HG02852 (cell line): ENCODE data around the gene FAM3D.
"Not testable (repeated sequence)": the region's sequence is repeated elsewhere in the genome, so short reads cannot be mapped to it uniquely, and the experiment has no call there.

Source experiments
- ATAC-seq: cut with Tn5 transposase; IDR thresholded peaks from one replicate; pipeline ENCODE4 v1.9.1; 2021; ENCODE audit warnings: mild to moderate bottlenecking, moderate library complexity; ENCODE audit not compliant: unreplicated experiment

The FAM3D gene, protein sequence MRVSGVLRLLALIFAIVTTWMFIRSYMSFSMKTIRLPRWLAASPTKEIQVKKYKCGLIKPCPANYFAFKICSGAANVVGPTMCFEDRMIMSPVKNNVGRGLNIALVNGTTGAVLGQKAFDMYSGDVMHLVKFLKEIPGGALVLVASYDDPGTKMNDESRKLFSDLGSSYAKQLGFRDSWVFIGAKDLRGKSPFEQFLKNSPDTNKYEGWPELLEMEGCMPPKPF

DNA sequence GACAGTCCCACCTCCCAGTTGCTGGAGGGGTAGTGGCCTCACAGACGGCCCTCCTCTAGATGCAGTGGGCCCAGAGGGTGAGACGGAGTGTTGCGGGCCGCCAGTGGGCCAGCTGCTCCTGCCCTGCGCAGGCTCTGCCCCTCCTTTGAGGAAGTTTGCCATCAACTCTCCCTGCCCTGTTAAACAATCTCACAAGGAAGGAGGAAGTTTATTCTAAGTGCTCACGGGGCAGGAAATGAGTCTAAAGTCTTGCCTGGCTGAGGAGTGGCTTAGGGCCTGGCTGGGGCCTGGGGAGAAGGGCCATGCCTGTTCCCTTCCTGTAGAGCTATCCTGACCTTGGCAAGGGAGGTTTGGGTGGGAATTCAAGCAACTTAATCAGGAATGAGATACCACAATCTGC lies at the start of gene FAM3D:
TSS of gene FAM3D (minus strand) at position 92 of the 400 bp plus-strand sequence. CDS start 11,211 bp downstream, outside the sequence.
- no peak for ATAC-seq

DNA sequence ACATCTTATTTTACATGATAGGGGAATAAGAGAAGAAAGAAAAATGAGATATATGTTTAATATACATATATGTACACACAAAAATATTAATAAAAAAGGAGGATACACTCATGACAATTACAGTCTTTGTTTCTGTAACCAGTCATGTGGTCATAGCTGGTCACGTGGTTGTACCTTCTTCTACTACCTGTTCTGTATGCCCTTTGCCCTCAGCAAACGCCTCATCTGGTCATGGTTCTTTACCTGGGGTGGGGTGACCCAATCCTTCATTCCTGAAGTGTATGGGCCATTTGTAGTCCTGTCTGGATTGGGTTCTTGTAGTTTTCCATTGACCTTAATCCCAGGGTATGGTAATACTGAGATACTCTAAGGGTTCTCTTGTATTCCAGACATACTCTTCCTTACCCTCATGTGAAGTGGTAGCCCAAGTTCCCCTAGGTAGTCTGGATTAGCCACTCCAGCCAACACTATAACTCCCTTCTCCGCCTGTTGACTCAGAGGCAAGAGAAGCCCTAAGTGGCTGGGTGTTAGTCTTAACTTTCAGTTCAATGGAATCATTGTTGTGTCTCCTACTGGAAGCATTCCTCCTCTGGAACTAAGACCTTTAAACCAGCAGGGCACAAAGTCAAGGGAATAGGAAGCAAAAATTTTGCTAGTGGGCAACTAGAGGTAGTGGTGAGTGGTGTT lies 47.3 kb upstream of the FAM3D start:
- no peak for ATAC-seq

DNA sequence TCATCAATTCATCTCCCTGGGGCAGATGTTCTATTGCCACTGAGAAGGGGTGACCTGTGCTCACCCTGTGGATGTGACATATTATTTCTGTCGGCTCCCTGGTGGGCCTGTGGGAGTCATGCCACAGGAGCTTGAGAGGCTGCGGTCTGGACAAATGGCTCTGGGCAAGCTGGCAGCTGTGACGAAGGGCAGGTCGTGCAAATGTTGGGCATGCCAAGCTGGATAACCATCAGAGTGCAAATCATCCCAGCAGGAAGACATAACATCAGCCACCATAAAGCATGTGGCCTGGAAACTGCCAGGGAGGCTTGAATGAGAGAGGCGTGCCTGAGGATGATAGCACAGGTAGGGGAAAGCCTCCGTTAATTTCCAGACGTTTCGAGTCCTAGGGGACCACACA lies 45.3 kb upstream of the FAM3D start:
- no peak for ATAC-seq

DNA sequence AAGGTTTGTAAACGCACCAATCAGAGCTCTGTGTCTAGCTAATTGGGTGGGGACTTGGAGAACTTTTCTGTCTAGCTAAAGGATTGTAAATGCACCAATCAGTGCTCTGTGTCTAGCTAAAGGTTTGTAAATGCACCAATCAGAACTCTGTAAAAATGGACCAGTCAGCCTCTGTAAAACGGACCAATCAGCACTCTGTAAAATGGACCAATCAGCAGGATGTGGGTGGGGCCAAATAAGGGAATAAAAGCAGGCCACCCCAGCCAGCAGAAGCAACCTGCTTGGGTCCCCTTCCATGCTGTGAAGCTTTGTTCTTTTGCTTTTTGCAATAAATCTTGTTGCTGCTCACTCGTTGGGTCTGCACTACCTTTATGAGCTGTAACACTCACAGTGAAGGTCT lies 42.4 kb upstream of the FAM3D start:
- ATAC-seq, result not testable (repeated sequence)

DNA sequence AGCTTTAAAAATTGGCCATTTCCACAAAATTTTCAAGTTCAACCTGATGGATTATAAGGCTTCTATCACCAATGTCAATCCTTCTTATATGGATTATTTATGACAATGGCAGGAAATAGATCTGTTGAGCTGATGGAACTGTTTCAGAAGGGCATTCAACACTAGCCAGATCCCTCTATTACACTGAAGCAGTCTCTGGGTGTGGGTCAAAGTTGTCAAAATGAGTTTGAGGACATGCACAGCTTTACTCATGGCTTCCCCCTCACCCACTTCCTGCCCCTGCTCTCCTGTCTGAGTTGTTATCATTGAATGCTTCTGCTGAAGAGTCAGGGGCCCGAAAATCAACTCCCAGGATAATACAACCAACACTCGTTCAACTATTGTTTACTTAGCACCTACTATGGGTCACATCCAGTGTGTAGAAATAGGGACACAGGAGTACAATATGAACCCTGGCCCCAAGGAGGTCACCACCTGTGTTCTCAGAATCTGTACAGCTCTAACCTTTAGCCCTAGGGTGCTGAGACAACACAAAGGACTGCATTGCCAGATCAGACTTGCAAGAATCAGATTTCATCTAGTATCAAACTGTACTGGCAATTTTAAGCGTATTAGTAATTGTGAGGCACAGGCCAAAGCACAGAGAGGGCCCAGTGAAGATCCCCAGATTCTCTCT lies 41.7 kb upstream of the FAM3D start:
- no peak for ATAC-seq

DNA sequence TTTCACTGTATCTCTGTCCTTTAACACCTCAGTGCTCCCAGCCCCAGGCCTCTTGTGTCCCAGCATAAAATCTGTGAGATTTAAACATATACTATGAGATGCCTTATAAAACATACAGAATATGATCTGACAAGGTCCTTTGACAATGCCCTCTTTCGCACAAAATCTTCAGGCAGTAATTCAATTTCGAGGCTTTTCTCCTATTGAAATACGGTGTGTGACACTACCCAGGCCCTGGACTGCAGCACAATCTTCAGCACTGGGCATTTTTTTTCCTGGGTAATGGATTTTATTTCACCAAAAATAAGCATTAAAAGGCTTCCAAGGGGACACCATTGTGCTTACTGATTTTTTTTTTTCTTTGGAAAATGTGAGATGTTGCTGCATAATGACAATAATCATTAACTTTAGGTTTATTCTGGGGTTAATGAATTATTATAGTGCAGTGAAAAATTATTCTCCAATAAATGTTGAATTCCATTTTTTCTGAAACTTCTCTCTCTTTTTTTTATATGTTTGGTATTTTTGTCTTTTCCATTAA lies 40.9 kb upstream of the FAM3D start:
- no peak for ATAC-seq

DNA sequence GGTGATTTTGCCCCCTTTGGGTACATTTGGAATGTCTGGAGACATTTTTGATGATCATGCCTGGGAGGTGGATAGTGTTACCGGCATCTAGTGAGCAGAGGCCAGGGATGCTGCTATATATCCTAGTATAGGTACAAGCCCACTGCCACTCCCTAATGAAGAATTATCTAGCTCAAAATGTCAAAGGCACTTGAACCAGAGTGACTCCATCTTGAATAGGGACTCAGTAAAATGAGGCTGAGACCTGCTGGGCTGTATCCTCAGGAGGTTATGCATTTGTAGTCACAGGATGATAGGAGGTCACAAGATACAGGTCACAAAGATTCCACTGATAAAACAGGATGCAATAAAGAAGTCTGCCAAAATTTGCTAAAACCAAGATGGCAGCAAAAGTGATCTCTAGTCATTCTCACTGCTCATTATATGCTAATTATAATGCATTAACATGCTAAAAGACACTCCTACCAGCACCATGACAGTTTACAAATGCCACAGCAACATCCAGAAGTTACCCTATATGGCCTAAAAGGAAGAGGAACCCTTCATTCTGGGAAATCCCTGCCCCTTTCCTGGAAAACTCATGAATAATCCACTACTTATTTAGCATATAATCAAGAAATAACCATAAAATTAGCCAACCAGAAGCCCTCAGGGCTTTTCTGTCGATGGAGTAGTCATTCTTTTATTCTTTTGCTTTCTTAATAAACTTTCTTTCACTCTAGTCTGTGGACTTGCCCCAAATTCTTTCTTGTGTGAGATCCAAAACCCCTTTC lies 40.0 kb upstream of the FAM3D start:
- ATAC-seq, result no peak

DNA sequence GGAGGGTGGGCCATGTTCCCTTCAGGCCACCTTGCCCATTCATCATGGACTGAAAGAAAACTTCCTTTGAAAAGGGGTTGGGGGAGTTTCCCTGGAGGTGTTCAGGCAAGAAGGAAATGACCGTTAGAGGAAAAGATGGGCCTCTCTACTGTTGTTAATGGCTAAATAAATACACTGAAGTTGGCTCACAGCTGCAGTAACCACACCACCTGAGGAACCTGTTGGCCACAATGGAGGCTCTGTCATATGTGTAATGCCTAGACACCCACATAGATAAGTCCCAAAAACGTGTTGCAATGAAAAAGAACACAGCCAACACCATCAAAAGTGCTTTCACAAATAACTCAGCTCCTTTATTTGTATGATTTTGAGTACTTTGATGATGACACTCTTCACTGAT lies 38.2 kb upstream of the FAM3D start:
- ATAC-seq, result peak; percentile 64

DNA sequence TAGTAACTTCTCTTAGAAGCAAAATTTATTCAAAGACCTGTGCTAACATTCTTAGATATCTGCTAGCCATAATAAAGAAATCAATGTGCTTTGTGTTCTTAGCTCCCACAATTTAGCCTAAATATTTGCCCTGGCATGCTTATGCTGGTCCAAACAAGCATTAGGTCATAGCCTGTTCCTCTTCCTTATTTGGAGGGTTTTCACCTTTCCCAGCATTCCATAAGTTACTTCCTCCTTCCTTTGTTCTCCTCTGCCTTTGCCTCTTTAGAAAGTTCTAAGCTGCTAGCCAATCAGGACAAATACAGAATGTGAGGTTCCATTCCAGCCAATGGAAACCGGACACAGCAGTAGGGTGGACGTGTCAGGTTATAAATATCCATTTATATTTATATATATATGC lies 37.7 kb upstream of the FAM3D start:
- not testable (repeated sequence) for ATAC-seq

DNA sequence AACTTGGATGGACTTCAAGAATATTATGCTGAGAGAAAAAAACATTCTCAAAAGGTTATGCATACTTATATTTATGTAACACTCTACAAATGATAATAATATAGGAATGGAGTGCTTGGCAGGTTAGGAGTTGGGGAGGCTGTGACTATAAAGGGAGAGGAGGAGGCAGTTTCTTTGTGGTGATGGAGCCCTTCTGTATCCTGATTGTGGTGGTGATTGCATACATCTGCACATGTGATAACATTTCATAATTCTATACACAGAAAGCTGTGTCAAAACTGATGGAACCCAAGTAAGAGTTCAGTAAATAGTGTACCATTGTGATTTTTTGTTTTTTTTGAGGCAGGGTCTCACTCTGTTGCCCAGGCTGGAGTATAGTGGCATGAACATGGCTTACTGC lies 31.7 kb upstream of the FAM3D start:
- no peak for ATAC-seq

DNA sequence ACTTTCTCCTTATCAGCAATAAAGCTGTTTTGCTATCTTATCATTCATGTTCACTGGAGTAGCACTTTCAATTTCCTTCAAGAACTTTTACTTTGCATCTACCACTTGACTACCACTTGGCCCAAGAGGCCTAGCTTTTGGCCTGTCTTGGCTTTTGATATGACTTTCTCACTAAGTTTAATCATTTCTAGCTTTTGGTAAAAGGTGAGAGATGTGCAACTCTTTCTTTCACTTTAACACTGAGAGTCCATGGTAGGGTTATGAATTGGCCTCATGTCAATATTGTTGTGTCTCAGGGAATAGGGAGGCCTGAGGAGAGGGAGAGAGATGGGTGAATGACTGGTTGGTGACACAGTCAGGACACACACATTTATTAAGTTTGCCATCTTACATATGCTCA lies 31.0 kb upstream of the FAM3D start:
- no peak for ATAC-seq

DNA sequence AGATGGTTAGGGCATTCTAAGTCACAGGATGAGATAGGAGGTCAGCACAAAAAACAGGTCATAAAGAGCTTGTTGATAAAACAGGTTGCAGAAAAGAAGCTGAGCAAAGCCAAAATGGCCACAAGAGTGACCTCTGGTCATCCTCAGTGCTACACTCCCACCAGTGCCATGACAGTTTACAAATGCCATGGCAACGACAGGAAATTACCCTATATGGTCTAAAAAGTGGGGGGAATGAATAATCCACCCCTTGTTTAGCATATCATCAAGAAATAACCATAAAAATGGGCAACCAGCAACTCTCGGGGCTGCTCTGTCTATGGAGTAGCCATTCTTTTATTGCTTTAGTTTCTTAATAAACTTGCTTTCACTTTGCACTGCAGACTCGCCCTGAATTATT lies 30.2 kb upstream of the FAM3D start:
- not testable (repeated sequence) for ATAC-seq

DNA sequence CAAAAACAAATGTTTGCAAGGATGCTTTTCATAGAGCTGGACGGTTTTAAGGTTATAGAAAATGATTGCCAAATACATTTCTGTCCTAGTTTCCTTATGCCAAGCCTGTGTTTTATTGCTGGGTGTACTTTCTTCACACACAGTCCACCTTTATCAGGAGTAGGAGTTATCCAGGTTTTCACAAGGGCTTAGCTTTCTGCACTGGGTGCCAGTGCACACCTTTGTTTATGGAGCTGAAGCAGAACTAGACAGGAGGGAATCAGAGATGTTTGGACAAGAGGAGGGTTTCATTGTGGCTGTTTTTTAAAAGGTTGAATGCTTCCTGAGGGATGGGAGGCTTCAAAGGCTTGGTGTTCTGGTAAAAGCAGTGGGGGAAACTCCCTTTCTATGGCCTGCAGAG lies 29.5 kb upstream of the FAM3D start:
- ATAC-seq, result no peak

DNA sequence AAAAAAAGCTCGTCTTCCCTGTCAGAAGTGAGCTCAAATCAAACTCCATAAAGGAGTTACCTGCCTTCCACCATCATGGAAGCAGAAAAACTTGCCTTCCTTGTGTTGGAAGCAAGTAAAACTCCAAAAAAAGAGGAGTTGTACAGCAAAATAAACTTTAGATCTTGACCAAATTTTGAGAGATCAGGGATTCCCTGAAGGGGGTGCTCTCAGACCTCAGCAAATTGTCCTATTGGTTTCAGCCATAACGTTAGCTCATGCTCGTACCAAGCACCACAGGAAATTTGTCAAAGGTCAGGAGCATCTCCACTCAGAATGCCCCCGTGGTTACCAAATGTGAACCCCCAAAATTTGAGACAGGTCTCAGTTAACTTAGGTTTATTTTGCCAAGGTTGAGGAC lies 28.7 kb upstream of the FAM3D start:
- not testable (repeated sequence) for ATAC-seq

DNA sequence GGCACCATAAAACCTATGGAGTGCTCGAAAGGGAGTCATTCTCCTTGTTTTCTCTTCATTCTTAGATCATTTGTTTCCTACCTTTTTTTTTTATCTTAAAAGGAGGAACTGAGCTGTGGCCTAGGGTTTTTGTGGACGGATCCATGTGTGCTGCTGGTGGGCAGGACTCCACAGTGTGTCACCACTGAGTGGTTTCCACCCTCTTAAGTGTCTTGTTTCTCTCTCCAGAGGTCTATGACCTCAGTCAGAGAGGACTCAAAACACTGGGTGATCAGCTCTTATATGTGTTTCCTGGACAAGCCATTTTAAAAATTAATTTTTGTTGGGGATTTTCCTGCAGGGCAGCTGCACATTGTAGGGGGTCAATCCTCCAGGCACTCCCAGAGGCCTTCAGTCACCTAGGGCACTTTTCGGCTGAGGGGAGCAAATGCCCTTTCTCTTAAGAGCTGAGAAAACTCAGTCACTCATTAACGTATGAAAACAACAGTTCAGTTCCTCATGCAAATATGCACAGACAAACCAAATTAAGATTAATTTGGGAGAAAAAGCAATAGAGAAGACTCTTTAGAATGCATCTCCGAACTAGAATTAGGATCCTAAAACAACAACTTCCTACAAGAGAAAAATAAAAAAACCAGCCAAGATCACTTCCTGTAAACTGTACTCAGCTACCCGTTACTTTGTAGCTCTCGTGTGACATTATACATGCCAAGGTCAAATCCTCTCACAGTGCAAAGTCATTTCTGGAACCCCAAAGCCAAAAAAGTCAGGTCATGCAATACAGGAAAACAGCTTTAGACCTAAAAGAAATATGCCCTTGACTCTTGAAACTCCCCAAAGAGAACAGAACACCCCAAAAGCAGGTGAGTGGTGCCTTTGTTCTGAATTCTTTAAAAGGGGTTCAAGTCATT lies 27.6 kb upstream of the FAM3D start:
- peak; percentile 56 for ATAC-seq

DNA sequence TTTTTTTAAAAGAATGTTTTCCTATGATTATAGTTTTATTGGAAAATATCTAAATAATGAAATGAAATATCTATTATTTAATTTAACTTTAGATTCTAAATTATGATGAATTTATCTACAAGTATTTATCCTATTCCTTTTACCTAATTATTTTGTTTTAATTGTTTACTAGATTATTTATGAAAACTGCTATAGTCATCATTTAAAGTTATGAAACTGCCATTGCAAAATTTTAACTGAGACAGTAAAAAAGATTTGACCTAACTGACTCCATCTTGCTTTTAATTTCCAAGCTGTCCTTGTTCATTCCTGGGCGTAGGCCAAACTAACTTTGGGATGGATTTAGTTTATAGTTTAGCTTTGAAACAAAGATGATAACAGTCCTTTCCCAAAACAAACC lies 25.9 kb upstream of the FAM3D start:
- no peak for ATAC-seq

DNA sequence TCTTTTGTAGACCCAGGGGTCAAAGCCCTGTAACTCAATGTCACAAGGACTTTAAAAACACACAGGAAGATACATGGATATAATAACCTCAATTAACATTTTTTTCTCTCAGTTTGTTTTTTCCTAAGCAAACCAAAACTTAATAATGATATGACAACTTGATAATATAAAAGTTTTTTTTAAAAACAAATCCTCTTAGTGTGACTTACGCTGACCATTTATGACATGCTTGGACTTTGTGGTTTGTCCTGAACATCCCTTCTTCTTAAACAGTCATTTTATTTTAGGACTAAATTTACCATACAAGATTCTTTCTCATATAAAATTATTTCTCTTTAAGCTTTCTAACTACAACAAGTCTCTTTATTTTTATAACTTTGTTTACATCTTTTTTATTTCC lies 25.4 kb upstream of the FAM3D start:
- no peak for ATAC-seq

DNA sequence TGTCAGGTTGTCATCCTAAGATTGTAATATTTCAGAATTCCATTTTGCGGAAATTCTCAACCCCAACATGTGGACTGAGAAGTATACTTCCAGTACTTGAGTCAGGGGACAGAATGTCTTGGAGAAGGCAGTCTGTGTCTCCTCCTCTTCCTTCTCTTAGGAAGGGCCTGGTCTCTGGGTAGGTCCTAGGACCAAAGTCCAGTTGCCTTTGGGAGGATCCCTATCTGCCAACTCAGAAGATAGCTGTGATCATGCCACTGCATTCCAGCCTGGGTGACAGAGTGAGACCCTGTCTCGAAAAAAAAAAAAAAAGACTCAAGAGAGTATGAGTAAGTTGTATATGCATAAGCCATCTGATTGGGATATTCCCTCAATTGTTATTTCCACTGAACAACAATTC lies 23.9 kb upstream of the FAM3D start:
- no peak for ATAC-seq

DNA sequence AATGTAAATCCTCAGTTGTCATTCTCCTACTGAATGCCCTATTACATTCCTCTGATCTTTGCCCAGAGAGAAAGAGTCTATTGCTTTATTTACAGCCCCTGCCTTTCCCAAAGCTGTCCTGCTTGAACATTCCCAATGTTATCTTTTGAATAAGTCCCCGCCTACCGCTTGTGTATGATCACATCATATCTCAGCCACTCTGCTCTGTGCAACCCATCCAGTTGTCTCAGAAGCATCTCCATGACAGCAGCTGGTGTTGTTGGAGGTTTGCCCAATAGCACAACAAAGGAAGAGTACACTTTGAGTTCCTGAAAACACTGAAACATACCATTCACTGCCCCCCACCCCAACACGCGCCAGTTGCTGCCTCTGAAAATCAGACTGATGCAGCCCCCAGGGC lies 22.0 kb upstream of the FAM3D start:
- ATAC-seq, result no peak

DNA sequence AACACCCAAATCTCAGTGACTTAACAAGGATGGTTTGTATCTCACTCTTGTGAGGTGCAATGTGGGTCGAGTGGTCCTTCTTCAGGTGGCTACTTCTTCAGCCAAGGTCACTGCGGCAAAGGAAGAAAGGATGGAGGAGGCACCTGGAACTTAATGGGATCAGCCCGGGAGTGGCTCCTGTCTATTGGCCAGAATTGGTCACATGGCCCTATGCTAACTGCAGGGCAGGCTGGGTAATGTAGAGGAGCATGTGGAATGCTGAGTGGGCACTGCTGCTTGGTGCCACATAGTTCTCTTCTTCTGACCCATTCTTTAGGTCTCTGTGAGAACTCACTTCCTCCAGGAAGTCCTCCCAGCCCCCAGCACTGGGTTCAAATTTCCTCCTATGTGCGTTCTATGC lies 20.3 kb upstream of the FAM3D start:
- no peak for ATAC-seq
